ENCODE data around the gene KCNA5. TPM values are rescaled to one million over a fixed set of nuclear protein-coding genes. Genes with fewer than 3 reads are reported as not detected.

The KCNA5 gene
- total and polyA plus RNA-seq, 2 donors (not counting 1 experiment from before 2014, with no cell fraction given) = not detected

DNA sequence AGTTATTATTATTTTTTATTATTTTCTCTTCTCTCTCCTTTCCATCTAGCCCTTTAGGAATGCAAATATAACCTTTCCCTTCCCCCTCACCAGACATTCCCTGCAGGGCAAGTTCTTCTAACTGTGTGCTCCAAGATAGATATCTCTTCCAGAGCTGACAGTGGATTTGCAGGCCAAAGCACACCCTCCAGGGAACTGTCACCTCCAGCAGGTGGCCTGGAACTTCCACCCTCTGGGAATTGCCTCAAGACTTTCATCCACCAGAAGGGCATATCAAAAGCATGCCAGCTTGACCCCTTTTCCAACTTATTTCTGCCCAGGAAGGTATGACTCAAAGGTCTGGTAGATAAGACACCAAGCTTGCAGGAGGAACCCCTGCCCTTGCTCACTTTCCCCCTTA lies 13.6 kb upstream of the KCNA5 start:
- H3K9me3 ChIP-seq (ENCODE audit: control insufficient read depth, insufficient read depth, low read depth, low read length) = no peaks in the 10 kb centered on the region
- DNase-seq (ENCODE audit: low read depth in 2 of 2) = no peak
- H4K20me1 ChIP-seq (ENCODE audit: control insufficient read depth, extremely low read depth, insufficient read depth, low read length) = no peaks in the 10 kb centered on the region
- TF ChIP-seq EZH2 (IDR thresholded peaks at IDR 0.05; ENCODE audit: low read length, missing control alignments) = no peak
- TF ChIP-seq, protein P1, sequence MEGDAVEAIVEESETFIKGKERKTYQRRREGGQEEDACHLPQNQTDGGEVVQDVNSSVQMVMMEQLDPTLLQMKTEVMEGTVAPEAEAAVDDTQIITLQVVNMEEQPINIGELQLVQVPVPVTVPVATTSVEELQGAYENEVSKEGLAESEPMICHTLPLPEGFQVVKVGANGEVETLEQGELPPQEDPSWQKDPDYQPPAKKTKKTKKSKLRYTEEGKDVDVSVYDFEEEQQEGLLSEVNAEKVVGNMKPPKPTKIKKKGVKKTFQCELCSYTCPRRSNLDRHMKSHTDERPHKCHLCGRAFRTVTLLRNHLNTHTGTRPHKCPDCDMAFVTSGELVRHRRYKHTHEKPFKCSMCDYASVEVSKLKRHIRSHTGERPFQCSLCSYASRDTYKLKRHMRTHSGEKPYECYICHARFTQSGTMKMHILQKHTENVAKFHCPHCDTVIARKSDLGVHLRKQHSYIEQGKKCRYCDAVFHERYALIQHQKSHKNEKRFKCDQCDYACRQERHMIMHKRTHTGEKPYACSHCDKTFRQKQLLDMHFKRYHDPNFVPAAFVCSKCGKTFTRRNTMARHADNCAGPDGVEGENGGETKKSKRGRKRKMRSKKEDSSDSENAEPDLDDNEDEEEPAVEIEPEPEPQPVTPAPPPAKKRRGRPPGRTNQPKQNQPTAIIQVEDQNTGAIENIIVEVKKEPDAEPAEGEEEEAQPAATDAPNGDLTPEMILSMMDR (conservative IDR thresholded peaks at IDR 0.05 in 1 of 2, IDR thresholded peaks at IDR 0.05 in 1 of 2; ENCODE audit: low read depth in 1 of 2, low read length in 2 of 2) = no peak
- no peaks in the 10 kb centered on the region for H3K27me3 ChIP-seq (ENCODE audit: control insufficient read depth, insufficient read depth, low read length)
- H2AFZ ChIP-seq (ENCODE audit: low read length) = no peak overlapping the region
- no peak overlapping the region for H3K4me3 ChIP-seq (replicated peaks in 1 of 4; ENCODE audit: control extremely low read depth in 1 of 4, insufficient read depth in 1 of 4, low read depth in 3 of 4, low read length in 4 of 4)
- H3K4me1 ChIP-seq (ENCODE audit: control insufficient read depth, extremely low read depth, insufficient read depth, low read length) = no peaks in the 10 kb centered on the region
- no peaks in the 10 kb centered on the region for H3K79me2 ChIP-seq (ENCODE audit: control insufficient read depth, insufficient read depth, low read length)
- H3K36me3 ChIP-seq (ENCODE audit: control insufficient read depth, insufficient read depth, low read length) = no peaks in the 10 kb centered on the region
- H3K27ac ChIP-seq (ENCODE audit: insufficient read depth, low read length) = no peak overlapping the region
- H3K9ac ChIP-seq (ENCODE audit: insufficient read depth, low read length) = no peak overlapping the region
- no peak overlapping the region for H3K4me2 ChIP-seq (ENCODE audit: extremely low read depth, insufficient read depth, low read length)

DNA sequence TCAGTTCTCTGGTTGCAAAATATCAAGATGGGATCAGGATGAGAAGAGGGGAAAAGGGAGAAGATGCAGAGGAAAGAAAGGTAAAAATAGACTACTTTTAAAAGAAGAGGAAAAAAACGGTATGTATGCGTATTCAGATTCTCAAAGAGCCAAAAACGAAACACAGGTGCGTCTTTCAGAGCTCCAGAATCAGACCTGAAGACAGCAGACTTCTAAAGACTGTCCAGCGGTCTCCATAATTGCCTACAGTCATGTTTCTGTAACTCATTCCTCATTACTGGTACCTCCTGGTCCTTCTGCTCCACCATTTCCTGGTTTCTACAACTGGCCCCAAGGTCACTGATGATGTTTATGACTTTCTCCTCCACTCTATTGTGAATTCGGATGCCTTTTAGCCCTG lies 12.4 kb upstream of the KCNA5 start:
- H3K4me3 ChIP-seq (replicated peaks in 1 of 4; ENCODE audit: control extremely low read depth in 1 of 4, insufficient read depth in 1 of 4, low read depth in 3 of 4, low read length in 4 of 4) = no peak overlapping the region
- H3K9me3 ChIP-seq (ENCODE audit: control insufficient read depth, insufficient read depth, low read depth, low read length) = no peaks in the 10 kb centered on the region
- no peak overlapping the region for H3K27ac ChIP-seq (ENCODE audit: insufficient read depth, low read length)
- H3K27me3 ChIP-seq (ENCODE audit: control insufficient read depth, insufficient read depth, low read length) = no peaks in the 10 kb centered on the region
- DNase-seq (ENCODE audit: low read depth in 2 of 2) = no peak
- no peaks in the 10 kb centered on the region for H3K4me1 ChIP-seq (ENCODE audit: control insufficient read depth, extremely low read depth, insufficient read depth, low read length)
- TF ChIP-seq, protein P1 (conservative IDR thresholded peaks at IDR 0.05 in 1 of 2, IDR thresholded peaks at IDR 0.05 in 1 of 2; ENCODE audit: low read depth in 1 of 2, low read length in 2 of 2) = no peak
- no peak for TF ChIP-seq EZH2 (IDR thresholded peaks at IDR 0.05; ENCODE audit: low read length, missing control alignments)
- no peaks in the 10 kb centered on the region for H4K20me1 ChIP-seq (ENCODE audit: control insufficient read depth, extremely low read depth, insufficient read depth, low read length)
- no peaks in the 10 kb centered on the region for H3K79me2 ChIP-seq (ENCODE audit: control insufficient read depth, insufficient read depth, low read length)
- H3K9ac ChIP-seq (ENCODE audit: insufficient read depth, low read length) = no peak overlapping the region
- no peak overlapping the region for H2AFZ ChIP-seq (ENCODE audit: low read length)
- no peaks in the 10 kb centered on the region for H3K36me3 ChIP-seq (ENCODE audit: control insufficient read depth, insufficient read depth, low read length)
- no peak overlapping the region for H3K4me2 ChIP-seq (ENCODE audit: extremely low read depth, insufficient read depth, low read length)

DNA sequence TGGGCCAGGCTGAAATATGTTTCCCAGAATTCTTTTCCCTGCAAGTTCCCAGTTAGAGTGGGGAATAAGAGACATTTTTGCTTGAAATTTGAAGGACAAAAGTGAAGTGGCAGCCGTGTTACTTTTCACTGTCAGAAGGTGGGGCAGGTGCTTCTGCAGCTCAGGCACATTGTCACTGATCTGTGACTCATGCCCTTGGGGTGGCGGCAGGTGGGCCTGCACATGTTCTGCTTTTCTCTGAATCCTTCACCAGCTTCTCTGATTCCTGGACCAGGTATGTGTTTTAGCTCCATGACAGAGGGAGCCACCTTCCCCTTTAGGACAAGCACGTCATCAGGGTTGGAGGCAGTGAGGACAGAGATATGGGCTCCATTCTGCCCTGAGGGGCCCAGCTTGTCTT lies 11.7 kb upstream of the KCNA5 start:
- no peaks in the 10 kb centered on the region for H3K9me3 ChIP-seq (ENCODE audit: control insufficient read depth, insufficient read depth, low read depth, low read length)
- TF ChIP-seq EZH2 (IDR thresholded peaks at IDR 0.05; ENCODE audit: low read length, missing control alignments) = no peak
- TF ChIP-seq, protein P1 (conservative IDR thresholded peaks at IDR 0.05 in 1 of 2, IDR thresholded peaks at IDR 0.05 in 1 of 2; ENCODE audit: low read depth in 1 of 2, low read length in 2 of 2) = no peak

More for the DNA sequence above, 11.7 kb upstream of the KCNA5 start:
- no peaks in the 10 kb centered on the region for H4K20me1 ChIP-seq (ENCODE audit: control insufficient read depth, extremely low read depth, insufficient read depth, low read length)
- no peaks in the 10 kb centered on the region for H3K36me3 ChIP-seq (ENCODE audit: control insufficient read depth, insufficient read depth, low read length)
- no peak overlapping the region for H3K27ac ChIP-seq (ENCODE audit: insufficient read depth, low read length)
- H3K4me1 ChIP-seq (ENCODE audit: control insufficient read depth, extremely low read depth, insufficient read depth, low read length) = no peaks in the 10 kb centered on the region
- no peak for DNase-seq (ENCODE audit: low read depth in 2 of 2)
- no peak overlapping the region for H3K9ac ChIP-seq (ENCODE audit: insufficient read depth, low read length)
- no peak overlapping the region for H2AFZ ChIP-seq (ENCODE audit: low read length)
- H3K4me2 ChIP-seq (ENCODE audit: extremely low read depth, insufficient read depth, low read length) = no peak overlapping the region
- H3K27me3 ChIP-seq (ENCODE audit: control insufficient read depth, insufficient read depth, low read length) = no peaks in the 10 kb centered on the region
- H3K79me2 ChIP-seq (ENCODE audit: control insufficient read depth, insufficient read depth, low read length) = no peaks in the 10 kb centered on the region
- H3K4me3 ChIP-seq (replicated peaks in 1 of 4; ENCODE audit: control extremely low read depth in 1 of 4, insufficient read depth in 1 of 4, low read depth in 3 of 4, low read length in 4 of 4) = no peak overlapping the region

Measured in fibroblast of lung (primary cell).